Right atrium auricular region (tissue), 2 donors: ENCODE measurements around the gene ATP6V0A1. TPM values are rescaled to one million over a fixed set of nuclear protein-coding genes. Genes with fewer than 3 reads are reported as not detected.
A peak's percentile ranks its signal among the peaks of the same experiment; 100 is the strongest.
"Not testable (repeated sequence)": the region's sequence is repeated elsewhere in the genome, so short reads cannot be mapped to it uniquely, and the experiment has no call there.

Experiments
- DNase-seq: peaks from one replicate; pipeline ENCODE4 v3.0.0-alpha.2; 2019; ENCODE audit warnings: low spot score
- H3K27ac ChIP-seq, 2 donors: fragments of 200-600 bp; sonication (generic); 1 replicate in 1 of 2; 2 replicates in 1 of 2; pipeline ENCODE4 v1.5.1; 2016 to 2019
- H3K27me3 ChIP-seq, 2 donors: fragments of 200-600 bp; sonication (generic); one replicate each; pipeline versions ENCODE4 v1.5.1 to v1.6.0; 2017 to 2019
- H3K36me3 ChIP-seq: fragments of 200-600 bp; sonication (generic); one replicate; pipeline ENCODE4 v1.5.1; 2016
- H3K4me1 ChIP-seq, 2 donors: fragments of 200-600 bp; sonication (generic); one replicate each; pipeline versions ENCODE4 v1.5.1 to v1.6.0; 2017 to 2019
- H3K4me3 ChIP-seq, 2 donors: fragments of 200-600 bp; sonication (generic); 1 replicate in 1 of 2; 2 replicates in 1 of 2; pipeline ENCODE4 v1.5.1; 2017 to 2019; ENCODE audit warnings: mild to moderate bottlenecking in 1 of 2, moderate library complexity in 1 of 2
- H3K9me3 ChIP-seq, 2 donors: fragments of 200-600 bp; sonication (generic); one replicate each; pipeline ENCODE4 v1.5.1; 2019
- CTCF ChIP-seq, 2 donors: fragments of 200-600 bp; sonication (generic); IDR thresholded peaks; one replicate each; pipeline ENCODE4 v1.5.1; 2019; ENCODE audit warnings: antibody characterized with exemption in 2 of 2
- total RNA-seq, 2 donors: library from RNA; depleted of rRNA; stranded (reverse); fragments of >200 nt; gene quantifications; one replicate each; pipeline ENCODE4 v1.1.0, GENCODE V29; 2016

Gene ATP6V0A1
- total RNA-seq, 2 donors from 2014 or later: 38.9 to 67.5 TPM

GRCh38 chr17:42548993-42549755 is 90.5 kb downstream of the ATP6V0A1 start:
- Histone ChIP-seq H3K4me1 (peaks cover 0 to 27% of the 10 kb centered on the region in 2 donors), H3K36me3 (no peaks in the 10 kb centered on the region), H3K27ac (no peak overlapping the region), H3K27me3 (no peaks in the 10 kb centered on the region), H3K9me3 (no peaks in the 10 kb centered on the region), H3K4me3 (no peak overlapping the region)
- no peak for DNase-seq
- no peak for TF ChIP-seq CTCF (IDR thresholded peaks at IDR 0.05)

GRCh38 chr17:42552736-42553135 is 94.1 kb downstream of the ATP6V0A1 start, which contains the start of gene HSD17B1:
Gene HSD17B1 (plus strand): TSS chr17:42552923. CDS start chr17:42552934, 11 bp downstream.
- peaks cover 0 to 37% of the 10 kb centered on the region in 2 donors for H3K4me1 ChIP-seq
- H3K27ac ChIP-seq: peak within 1 kb of the TSS in 1 of 2 donors; percentile 84
- not testable (repeated sequence) for H3K9me3 ChIP-seq, H3K27me3 ChIP-seq, H3K36me3 ChIP-seq, DNase-seq
- peak within 1 kb of the TSS in 1 of 2 donors; percentile 63 for H3K4me3 ChIP-seq

GRCh38 chr17:42553161-42553818 is 94.6 kb downstream of the ATP6V0A1 start:
- Histone ChIP-seq H3K4me1 (peaks cover 0 to 32% of the 10 kb centered on the region in 2 donors), H3K27me3 (no peaks in the 10 kb centered on the region), H3K27ac (peak overlapping the region in 1 of 2 donors; percentile 84), H3K9me3 (no peaks in the 10 kb centered on the region), H3K36me3 (no peaks in the 10 kb centered on the region), H3K4me3 (peak overlapping the region in 1 of 2 donors; percentile 63)
- no peak for TF ChIP-seq CTCF (IDR thresholded peaks at IDR 0.05)
- DNase-seq: no peak

GRCh38 chr17:42553866-42554249 is 95.2 kb downstream of the ATP6V0A1 start:
- H3K36me3 ChIP-seq: no peaks in the 10 kb centered on the region
- H3K9me3 ChIP-seq: no peaks in the 10 kb centered on the region
- peak overlapping the region; percentile 77 to 84 for H3K27ac ChIP-seq
- peak overlapping the region; percentile 63 to 69 for H3K4me3 ChIP-seq
- no peak for TF ChIP-seq CTCF (IDR thresholded peaks at IDR 0.05)
- no peaks in the 10 kb centered on the region for H3K27me3 ChIP-seq
- peaks cover 0 to 27% of the 10 kb centered on the region in 2 donors for H3K4me1 ChIP-seq
- no peak for DNase-seq

- H3K9me3 ChIP-seq: no peaks in the 10 kb centered on the region
These were observed 95.8 kb downstream of the ATP6V0A1 start for GRCh38 chr17:42554250-42555121.

More at GRCh38 chr17:42554250-42555121, 95.8 kb downstream of the ATP6V0A1 start:
- no peaks in the 10 kb centered on the region for H3K27me3 ChIP-seq
- TF ChIP-seq CTCF (IDR thresholded peaks at IDR 0.05): no peak
- peak overlapping the region; percentile 63 to 69 for H3K4me3 ChIP-seq
- H3K36me3 ChIP-seq: no peaks in the 10 kb centered on the region
- peak; percentile 84 for DNase-seq
- peak overlapping the region; percentile 77 to 84 for H3K27ac ChIP-seq
- peaks cover 0 to 27% of the 10 kb centered on the region in 2 donors for H3K4me1 ChIP-seq
